ENCODE measurements around the gene UBE2Q1.
"Not testable (repeated sequence)": the region's sequence is repeated elsewhere in the genome, so short reads cannot be mapped to it uniquely, and the experiment has no call there.

Gene UBE2Q1

DNA sequence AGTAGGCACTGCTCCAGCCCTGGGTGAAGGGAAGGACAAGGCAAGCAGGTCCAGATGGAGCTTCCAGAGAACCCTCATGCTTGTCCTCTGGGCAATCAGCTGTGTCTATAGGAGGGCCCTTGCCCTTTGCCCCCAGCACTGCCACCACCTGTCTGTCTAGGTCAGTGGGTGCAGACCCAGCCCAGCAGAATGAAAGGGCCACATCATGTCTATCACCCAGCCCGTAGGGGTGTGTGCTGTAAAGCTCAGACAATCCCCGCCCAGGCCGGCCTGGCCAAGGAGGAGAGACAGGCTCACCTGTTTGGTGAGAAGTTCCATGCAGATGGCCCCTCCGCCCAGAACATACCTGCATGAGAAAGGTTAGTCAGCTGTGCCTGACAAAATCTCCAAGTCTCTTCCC is 7.0 kb downstream of the UBE2Q1 start:
- no peak for DNase-seq (ENCODE audit: low read depth, low spot score)

DNA sequence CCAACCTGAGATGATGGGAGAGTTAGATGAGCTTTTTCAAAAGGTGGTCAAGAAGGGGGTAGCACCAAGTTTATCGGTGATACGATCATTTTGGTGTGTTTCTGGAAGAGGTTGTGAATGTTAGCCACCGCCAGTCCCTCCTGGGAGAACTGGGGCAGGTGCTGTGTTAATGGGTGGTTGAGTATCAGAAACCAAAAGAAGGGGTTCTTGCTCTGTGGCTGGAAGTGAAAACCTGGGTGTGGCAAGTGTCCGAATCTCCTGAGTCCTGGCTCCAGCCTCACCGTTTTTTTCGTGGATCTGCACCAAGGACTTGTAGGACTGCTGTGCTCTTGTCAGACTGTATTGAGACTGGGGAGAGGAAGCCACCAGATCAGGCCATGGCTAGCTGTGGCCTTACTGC is 7.8 kb downstream of the UBE2Q1 start:
- no peak for DNase-seq (ENCODE audit: low read depth, low spot score)

DNA sequence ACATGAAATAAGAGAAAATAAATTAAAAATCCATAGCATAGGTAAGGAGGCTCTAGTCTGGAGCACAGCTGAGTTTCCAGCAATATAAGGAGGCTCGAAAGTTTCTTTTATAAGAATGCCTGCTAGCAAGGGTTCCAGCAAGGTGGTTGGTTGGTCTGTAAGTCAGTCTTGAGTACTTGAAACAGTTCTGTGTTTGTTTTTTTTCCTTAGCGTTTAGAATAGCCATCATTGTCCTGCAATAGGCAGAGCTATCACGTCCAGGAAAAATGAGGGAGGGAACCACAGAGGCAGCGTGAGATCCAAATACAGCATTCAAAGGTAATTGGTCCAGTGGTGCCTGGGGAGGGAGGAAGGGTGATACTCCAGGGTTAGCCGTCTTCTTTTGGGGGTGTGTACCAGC is 8.4 kb downstream of the UBE2Q1 start:
- no peak for DNase-seq (ENCODE audit: low read depth, low spot score)

DNA sequence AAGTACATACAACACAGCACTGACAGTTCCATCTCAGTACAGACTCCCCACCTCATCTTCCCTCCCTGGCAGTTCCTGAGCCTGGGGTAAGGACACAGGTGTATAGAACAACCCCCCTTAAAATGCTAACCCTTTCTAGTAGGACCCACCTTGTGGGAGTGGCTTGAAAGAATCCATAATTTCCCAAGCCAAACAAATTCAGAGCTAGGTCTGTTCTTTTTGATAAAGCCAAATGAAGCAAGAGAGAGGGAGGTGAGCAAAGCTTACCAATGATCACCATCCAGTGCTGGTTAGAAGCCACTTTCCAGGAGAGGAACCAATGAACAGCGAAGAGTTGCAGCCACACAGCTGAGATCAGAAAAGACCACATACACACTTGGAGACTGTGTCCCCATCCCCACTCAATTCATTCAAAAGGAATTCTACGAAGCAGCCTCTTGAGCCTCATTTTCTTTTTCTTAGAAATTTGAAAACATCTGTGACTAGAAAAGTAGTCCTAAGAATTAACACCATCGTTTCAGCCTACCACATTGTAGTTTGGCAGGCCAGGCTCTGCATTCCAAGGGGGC is 9.2 kb downstream of the UBE2Q1 start:
- DNase-seq (ENCODE audit: low read depth, low spot score) = no peak

DNA sequence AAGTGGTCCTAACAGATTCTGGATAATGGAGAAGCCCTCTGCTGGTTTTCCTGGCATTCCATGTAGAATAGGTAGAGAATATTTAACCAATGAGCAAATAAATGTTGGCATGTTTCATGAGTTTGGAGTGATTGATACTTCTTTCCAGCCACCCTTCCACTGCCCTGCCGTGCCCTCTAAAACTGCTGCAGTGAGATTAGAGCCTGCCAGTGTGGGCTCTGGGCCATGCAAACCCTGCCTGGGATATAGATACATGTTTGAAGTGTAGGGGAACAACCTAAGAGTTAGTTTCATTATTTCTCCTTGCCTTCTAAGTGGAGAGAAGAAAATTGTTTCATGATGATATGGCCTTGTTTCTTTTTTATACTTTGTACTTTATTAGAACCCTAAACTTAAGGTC is 10.4 kb downstream of the UBE2Q1 start:
- no peak for DNase-seq (ENCODE audit: low read depth, low spot score)

DNA sequence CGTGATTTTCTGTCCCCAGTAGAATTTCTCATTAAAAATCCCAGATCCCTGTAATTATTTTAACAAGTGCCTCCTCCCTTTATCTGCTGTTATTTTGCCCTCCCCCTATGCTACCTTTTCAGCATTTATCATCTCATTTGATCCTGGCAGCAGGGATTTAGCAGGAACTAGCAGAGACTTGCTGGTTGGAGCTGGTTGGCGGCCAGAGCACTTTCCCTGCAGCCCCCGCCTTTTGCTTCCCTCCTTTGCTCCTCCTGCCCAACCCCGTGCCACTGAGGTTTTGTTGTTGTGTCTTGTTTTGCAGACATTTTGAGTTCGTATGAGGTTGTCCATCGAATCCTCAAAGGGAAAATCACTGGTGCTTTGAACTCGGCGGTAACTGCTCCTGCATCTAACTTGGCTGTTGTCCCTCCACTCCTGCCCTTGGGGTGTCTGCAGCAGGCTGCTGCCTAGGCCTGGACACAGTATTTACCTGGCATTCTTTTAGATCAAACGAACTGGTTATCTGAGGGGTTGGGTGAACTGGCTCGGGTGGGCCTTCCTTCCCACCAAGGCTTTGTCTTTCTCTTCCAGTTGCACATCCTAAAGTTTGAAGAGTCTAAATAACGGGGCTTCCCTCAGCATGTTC is 11.2 kb downstream of the UBE2Q1 start:
- no peak for DNase-seq (ENCODE audit: low read depth, low spot score)

DNA sequence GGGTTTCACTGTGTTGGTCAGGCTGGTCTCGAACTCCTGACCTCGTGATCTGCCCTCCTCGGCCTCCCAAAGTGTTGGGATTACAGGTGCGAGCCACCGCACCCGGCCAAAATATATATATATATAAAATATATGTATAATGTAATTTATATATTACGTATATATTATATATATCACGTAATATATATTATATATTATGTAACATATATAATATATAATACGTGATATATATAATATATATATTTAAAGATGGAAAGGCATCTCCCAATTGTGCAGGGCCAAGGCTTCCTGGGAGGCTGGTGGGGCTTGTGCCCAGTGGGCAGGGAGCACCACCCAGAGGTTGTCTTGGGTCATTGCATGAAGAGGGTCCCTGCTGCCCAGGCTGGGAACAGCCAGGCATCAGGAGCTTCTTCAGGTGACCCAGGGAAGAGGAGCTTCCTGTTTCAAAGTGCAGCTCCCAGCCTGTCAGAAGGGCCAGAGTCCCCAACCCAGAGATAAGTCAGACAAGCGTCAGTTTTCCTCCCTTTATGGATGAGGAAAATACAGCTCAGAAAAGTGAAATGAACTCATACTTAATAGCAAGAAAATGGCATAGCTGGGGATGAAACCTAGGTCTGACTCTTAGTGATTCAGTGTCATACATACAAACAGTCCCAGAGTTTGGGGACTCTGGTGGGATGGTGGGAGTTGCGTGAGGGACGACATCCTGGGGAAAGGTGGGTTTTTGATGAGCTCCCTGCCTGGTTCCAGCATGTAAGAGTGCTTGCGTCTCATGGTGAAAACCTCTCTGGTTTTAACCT is 12.0 kb downstream of the UBE2Q1 start:
- no peak for DNase-seq (ENCODE audit: low read depth, low spot score)

DNA sequence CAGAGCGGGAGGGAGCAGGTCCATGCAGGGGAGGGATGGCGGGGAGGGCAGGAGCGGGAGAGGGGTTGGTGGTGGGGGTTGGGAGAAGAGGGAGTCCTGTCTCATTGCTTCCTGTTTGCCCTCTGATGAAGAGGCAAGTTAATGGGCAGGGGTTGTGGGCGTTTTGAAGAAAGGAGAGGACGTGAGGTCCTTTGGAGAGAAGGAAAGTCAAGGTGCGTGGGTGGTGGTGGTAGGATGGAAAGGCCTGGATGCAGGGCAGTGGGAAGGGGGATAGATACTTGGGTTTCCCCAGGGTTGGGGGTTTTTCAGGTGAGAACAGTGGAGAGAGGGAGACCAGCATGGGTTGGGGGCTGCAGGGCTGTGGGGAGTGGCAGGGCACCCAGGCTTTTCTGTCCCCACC is 17.2 kb downstream of the UBE2Q1 start:
- no peak for DNase-seq (ENCODE audit: low read depth, low spot score)

DNA sequence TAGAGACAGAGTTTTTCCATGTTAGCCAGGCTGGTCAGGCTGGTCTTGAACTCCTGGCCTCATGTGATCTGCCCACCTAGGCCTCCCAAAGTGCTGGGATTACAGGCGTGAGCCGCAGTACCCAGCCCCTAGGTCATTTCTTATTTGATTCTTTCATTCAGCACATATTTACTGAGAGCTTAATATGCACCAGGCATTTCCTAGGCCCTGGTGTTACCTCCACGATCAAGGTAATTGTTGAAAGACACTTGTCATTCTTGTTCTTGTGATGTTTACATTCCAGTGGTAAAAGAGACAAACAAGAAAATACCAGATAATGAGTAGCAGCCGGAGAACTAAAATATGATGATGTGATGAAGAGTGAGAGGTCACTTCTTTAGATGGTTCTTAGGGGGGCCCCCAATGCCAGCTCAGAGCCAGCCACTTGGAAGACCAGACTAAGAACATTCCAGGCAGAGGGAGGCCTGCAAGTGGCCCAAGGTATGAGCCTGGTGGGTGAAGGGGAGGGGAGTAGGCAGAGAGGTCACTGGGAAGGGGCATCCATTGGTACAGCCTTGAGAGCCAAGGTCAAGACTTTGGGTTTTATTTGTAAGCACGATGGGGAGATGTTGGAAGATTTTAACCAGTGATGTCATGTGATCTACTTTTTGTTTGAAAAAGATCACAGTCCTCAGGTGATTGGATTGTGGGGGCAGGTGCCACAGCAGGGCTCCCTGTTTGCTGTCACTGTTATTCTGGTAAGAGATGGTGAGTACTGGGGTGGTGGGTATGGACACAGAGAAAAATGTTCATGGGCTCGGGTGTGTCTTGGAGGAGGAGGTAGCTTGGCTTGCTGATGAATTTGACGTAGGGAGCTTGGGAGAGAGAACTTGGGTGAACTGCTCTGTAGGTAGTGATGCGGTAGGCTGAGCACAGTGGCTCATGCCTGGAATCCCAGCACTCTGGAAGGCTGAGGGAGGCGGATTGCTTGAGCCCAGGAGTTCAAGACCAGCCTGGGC is 18.7 kb downstream of the UBE2Q1 start:
- DNase-seq (ENCODE audit: low read depth, low spot score) = no peak

DNA sequence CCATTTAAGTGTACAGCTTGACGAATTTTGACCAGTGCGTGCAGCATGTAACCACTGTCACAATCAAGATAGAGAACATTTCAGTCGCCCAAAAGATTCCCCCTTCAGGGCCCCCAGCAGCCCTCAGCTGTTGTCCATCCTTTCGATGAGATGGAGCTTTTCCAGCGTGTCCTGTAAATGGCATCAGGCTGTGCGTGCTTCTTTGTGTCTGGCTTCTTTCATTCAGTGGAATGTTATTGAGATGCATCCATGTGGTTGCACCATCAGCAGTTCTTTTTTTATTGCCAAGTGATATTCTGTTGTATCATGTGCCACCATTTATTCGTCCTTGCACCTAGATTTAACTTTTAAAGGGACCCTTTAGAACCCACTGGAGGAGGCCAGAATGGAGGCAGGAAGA is 21.9 kb downstream of the UBE2Q1 start:
- no peak for DNase-seq (ENCODE audit: low read depth, low spot score)

DNA sequence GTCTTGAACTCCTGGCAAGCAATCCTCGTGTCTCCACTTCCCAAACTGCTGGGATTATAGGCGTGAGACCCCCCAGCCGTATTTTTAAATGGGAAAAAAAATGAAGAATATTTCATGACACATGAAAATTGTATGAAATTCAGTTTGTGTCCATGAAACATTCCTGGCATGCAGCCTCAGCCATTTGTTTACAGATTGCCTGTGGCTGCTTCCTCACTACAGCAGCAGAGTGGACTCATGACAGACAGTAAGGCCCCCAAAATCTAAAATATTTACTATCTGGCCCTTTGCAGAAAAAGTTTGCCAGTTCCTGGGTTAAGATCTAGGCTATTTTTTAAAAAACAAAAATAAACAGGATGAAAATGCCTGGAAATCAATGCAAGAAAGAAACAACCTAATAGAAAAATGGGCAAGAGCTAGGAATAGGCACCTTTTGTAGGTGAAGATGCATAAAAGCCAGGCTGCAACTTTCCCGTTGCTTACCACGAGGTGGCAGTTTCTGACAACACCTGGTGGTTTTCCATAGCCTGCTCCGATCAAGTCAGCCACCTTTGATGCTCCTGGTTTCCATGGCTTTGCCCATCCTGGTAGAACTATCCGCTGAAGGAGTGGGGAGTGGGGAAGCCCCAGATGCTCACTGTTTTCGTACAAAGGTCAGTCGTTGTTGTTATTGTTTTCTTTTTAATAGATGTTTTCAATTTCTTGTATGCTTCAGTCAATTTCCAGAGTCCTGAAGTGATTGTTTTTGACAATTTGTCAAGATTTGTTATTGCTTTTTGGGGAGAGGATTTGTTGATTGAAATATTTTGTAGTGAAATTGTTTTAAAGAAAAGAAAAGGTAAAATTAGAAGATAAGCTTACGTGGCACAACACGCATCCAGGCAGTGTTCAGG is 24.3 kb downstream of the UBE2Q1 start:
- DNase-seq (ENCODE audit: low read depth, low spot score) = peak; percentile 67

DNA sequence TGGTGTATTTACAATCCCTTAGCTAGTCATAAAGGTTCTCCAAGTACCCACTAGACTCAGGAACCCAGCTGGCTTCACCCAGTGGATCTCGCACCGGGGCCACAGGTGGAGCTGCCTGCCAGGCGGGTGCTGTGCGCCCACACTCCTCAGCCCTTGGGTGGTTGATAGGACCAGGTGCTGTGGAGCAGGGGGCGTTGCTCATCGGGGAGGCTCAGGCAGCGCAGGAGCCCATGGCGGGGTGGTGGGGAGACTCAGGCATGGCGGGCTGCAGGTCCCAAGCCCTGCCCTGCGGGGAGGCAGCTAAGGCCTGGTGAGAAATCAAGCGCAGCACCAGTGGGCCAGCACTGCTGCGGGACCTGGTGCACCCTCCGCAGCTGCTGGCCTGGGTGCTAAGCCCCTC is 26.5 kb downstream of the UBE2Q1 start:
- not testable (repeated sequence) for DNase-seq (ENCODE audit: low read depth, low spot score)

DNA sequence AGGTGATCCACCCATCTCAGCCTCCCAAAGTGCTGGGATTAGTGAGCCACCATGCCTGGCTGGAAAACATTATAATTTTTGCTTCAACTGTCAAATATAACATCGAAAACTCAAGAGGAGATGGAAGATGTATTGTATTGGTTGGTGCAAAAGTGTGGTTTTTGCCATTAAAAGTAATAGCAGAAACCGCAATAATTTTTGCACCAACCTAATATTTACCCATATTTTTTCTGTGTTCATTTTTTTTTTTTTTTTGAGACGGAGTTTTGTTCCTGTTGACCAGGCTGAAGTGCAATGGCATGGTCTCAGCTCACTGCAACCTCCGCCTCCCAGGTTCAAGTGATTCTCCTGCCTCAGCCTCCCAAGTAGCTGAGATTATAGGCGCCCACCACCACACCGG is 29.2 kb downstream of the UBE2Q1 start:
- no peak for DNase-seq (ENCODE audit: low read depth, low spot score)

DNA sequence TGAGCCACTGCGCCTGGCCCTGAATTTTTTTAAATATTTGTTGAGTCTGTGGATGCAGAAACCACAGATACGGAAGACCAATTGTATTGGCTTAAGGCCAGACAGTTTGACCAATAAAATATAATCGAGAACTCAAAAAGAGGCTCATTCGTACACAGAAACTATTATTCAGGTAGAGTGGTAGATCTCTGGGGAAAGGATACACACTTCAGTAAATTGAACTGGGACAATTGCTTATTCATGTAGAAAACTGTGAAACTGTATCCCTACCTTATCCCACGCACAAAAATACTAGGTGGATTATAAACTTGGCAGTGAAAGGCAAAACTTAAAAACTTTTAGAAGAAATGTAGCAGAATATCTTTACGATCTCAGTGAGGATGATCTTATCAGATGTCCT is 31.3 kb downstream of the UBE2Q1 start:
- no peak for DNase-seq (ENCODE audit: low read depth, low spot score)

DNA sequence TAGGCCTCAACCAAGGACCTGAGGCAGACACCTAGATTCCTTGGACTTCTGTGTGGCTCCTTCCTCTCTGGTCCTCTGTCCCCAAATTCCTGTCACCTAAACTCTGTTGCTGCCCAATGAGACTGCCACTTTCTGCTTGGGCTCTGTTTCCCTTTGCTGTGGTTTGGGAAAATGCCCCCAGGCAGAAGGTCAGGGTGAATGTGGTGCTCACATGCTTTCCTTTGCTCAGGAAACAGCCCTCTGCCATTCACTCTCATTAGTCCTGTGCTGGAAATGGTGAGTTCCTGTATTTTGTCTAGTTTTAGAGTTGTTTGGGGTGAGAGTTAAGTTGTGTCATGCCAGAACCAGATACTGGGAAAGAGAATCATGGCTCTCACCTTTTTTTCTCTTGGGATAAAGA is 33.6 kb downstream of the UBE2Q1 start:
- no peak for DNase-seq (ENCODE audit: low read depth, low spot score)

DNA sequence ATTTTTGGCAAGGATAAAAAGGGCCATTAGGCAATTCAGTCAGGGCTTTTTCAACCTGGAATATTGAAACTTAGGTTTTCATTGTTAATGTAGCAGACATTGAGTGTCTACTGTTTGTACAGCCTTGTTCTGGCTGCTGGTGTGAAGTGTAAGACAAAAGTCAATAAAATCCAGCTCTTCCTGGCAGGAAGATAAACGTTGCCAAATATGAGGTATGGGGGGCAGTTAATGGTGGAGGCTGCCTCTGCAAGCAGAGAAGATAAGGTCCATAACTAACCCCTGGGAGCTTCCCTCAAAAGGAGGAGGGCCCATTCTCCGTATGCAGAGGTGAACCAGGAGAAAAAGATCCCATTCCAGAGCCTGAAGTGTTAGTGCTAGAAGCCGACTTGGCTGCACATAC is 36.8 kb downstream of the UBE2Q1 start:
- no peak for DNase-seq (ENCODE audit: low read depth, low spot score)

DNA sequence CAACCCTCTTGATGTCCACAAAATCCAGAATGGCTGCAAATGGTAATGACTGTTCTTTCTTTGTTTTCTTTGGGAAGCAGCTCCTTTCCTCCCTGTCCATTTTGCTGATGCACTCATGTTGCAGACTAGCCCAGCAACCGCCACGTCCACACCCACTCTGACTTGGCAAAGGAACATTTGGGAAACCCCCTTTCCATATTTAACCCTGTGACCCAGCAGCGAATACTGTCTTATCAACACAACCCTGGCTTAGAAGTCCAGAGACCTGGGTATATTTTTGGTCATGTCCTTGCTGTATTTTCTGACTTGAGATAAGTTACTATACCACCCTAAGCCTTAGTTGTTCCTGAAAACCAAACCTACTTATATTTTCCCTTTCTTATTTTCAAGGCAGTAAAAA is 38.1 kb downstream of the UBE2Q1 start:
- no peak for DNase-seq (ENCODE audit: low read depth, low spot score)

DNA sequence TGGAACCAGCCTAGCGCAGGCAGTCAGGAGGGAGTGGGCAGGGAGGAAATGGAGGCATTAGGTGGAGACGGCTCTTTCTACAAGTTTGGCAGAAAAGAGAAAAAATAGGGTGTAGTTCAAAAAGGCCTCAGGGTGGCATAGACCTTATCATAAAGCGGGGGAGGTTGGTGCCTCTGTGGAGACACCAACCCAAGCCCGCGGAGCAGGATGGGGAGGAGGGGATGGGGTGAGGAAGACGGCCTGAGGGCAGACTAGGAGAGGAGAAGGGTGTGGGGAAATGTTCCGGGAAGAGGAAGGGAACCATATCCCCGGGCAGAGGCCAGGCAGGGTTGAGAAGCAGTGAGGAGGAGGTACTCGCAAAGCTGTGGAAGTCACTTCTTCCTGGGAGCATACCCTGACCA is 38.9 kb downstream of the UBE2Q1 start:
- DNase-seq (ENCODE audit: low read depth, low spot score) = no peak

DNA sequence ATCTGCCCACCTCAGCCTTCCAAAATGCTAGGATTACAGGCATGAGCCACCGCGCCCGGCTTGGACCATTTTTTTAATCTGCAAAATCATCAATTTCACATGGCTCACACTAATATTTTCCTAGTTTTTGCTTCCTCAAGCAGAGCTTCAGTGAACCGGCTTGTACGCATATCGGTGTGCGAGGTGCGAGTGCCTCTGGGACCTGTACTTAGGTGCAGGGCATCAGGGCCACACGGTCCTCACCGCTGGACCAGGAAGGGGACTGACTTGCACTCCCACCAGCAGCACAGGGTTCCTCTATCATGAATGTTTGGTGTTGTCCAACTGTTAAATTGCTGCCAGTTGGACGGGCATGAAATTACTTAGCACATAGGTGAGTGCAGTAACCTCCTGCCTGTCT is 40.8 kb downstream of the UBE2Q1 start:
- no peak for DNase-seq (ENCODE audit: low read depth, low spot score)

DNA sequence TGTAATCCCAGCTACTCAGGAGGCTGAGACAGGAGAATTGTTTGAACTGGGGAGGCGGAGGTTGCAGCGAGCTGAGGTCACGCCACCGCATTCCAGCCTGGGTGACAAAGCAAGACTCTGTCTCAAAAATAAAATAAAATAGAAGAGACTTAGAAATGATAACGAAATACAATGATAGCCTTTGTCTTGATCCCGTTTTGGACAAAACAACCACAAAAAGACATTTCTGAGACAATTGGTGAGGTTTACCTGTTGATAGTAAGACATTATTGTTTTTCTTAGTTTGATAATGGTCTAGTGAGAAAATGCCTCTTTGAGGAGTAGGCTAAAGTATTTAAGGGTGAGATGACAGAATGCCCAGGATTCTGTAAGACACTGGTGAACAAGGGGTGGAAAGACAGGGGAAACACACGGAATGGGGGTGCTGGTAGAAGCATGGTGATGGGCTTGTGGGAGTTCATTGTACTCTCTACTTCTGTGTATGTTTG is 44.4 kb downstream of the UBE2Q1 start:
- DNase-seq (ENCODE audit: low read depth, low spot score) = no peak

DNA sequence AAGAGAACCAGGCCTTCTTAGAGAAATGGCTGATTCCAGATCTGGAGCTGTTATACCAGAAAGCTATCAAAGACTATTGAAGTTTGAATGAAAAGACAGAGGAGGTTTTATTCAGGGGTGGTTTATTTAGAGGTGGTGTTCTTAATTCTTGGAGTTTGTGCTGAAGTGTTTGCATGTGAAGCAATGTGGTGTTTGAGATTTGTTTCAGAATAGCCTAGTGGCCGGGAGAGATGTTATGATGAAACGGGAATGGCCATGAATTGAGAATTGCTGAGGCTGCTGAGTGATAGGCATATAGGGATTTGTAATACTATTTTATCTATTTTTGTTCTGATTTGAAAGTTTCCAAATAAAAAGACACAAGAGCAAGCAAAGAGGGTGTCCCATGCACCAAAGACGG is 45.7 kb downstream of the UBE2Q1 start:
- no peak for DNase-seq (ENCODE audit: low read depth, low spot score)

All from iPS DF 19.7 (cell line).